ENCODE measurements around the gene LMOD2.

DNA sequence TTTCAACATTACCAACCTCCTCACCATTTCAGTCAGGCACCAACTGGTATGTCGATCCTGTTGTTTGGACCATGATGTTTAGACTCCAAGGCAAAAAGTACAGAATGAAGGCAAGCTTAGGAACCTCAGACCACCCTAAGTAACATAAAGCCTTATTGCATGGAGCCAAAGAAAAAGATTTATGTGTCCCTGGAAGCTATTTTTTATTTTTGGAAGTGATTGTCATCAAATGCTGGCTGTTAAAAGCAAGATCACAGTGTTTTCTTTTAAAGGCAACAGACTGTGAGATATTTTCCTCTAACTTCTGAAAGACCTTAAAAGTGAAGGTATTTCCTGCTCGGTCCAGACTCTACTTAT lies 45.8 kb upstream of the LMOD2 start:
- TF ChIP-seq CTCF (IDR thresholded peaks at IDR 0.05) (no peak), POLR2AphosphoS5 (IDR thresholded peaks at IDR 0.05) (no peak), POLR2A (IDR thresholded peaks at IDR 0.05) (no peak)
